RWPE2 (cell line): Measurements from ENCODE around the gene RSRC1.

Experiments used
- ATAC-seq: fragments of 200-7000 bp; cut with Tn5 transposase; 3 replicates; pipeline ENCODE4 v1.9.1; 2021; ENCODE audit warnings: low read depth
- DNase-seq: peaks from one replicate; pipeline ENCODE4 v3.0.0-alpha.2; 2020; ENCODE audit warnings: low spot score
- H3K27ac ChIP-seq: fragments of 450-650 bp; 2 replicates; pipeline ENCODE4 v1.5.1; 2017; ENCODE audit warnings: mild to moderate bottlenecking; ENCODE audit not compliant: poor library complexity, severe bottlenecking
- H3K27me3 ChIP-seq: fragments of 250-450 bp; sonication (Bioruptor Pico); 2 replicates; pipeline ENCODE4 v1.5.1; 2021; ENCODE audit warnings: mild to moderate bottlenecking, moderate library complexity; ENCODE audit not compliant: insufficient read depth, poor library complexity, severe bottlenecking
- H3K36me3 ChIP-seq: fragments of 250-450 bp; sonication (Bioruptor Pico); 2 replicates; pipeline ENCODE4 v1.5.1; 2020; ENCODE audit warnings: low read depth, mild to moderate bottlenecking, moderate library complexity
- H3K4me1 ChIP-seq: fragments of 250-450 bp; sonication (Bioruptor Pico); 2 replicates; pipeline ENCODE4 v1.5.1; 2021; ENCODE audit warnings: mild to moderate bottlenecking, moderate library complexity; ENCODE audit not compliant: insufficient read depth, poor library complexity, severe bottlenecking
- H3K4me3 ChIP-seq: fragments of 250-450 bp; sonication (Bioruptor Pico); 2 replicates; pipeline ENCODE4 v1.5.1; 2021; ENCODE audit warnings: mild to moderate bottlenecking, moderate library complexity; ENCODE audit not compliant: severe bottlenecking
- H3K9me3 ChIP-seq: fragments of 250-450 bp; sonication (Bioruptor Pico); 2 replicates; pipeline ENCODE4 v1.5.1; 2021; ENCODE audit warnings: mild to moderate bottlenecking, moderate library complexity; ENCODE audit not compliant: severe bottlenecking
- CTCF ChIP-seq: fragments of 450-650 bp; IDR thresholded peaks from one replicate; pipeline ENCODE4 v1.5.1; 2017; ENCODE audit warnings: mild to moderate bottlenecking, moderate library complexity; ENCODE audit not compliant: poor library complexity, severe bottlenecking

RSRC1 gene

GRCh38 chr3:158430968-158431367 is 321.1 kb downstream of the RSRC1 start:
- H3K36me3 ChIP-seq = no peaks in the 10 kb centered on the region

GRCh38 chr3:158431829-158432228 is 321.9 kb downstream of the RSRC1 start:
- DNase-seq = no peak
- ATAC-seq = no peak
- H3K9me3 ChIP-seq = no peaks in the 10 kb centered on the region
- no peak overlapping the region for H3K4me3 ChIP-seq
- no peak overlapping the region for H3K27ac ChIP-seq
- H3K4me1 ChIP-seq = no peaks in the 10 kb centered on the region
- no peak for TF ChIP-seq CTCF
- no peaks in the 10 kb centered on the region for H3K36me3 ChIP-seq
- H3K27me3 ChIP-seq = no peaks in the 10 kb centered on the region

More at GRCh38 chr3:158430968-158431367, 321.1 kb downstream of the RSRC1 start:
- ATAC-seq (no peak), DNase-seq (no peak)
- no peak for TF ChIP-seq CTCF
- Histone ChIP-seq H3K27me3 (no peaks in the 10 kb centered on the region), H3K9me3 (no peaks in the 10 kb centered on the region), H3K4me3 (no peak overlapping the region), H3K4me1 (no peaks in the 10 kb centered on the region), H3K27ac (no peak overlapping the region)

GRCh38 chr3:158434412-158435038 is 324.6 kb downstream of the RSRC1 start:
- Histone ChIP-seq H3K27me3 (no peaks in the 10 kb centered on the region), H3K36me3 (no peaks in the 10 kb centered on the region), H3K4me1 (no peaks in the 10 kb centered on the region), H3K4me3 (no peak overlapping the region), H3K9me3 (no peaks in the 10 kb centered on the region), H3K27ac (no peak overlapping the region)
- ATAC-seq (peak; percentile 93), DNase-seq (no peak)
- peak; percentile 92 for TF ChIP-seq CTCF

GRCh38 chr3:158443632-158444031 is 333.7 kb downstream of the RSRC1 start:
- TF ChIP-seq CTCF = no peak
- no peak for ATAC-seq

GRCh38 chr3:158447408-158447807 is 337.5 kb downstream of the RSRC1 start:
- Histone ChIP-seq H3K9me3 (no peaks in the 10 kb centered on the region), H3K27me3 (no peaks in the 10 kb centered on the region), H3K36me3 (no peaks in the 10 kb centered on the region), H3K4me1 (peaks cover 8% of the 10 kb centered on the region), H3K27ac (no peak overlapping the region), H3K4me3 (no peak overlapping the region)
- ATAC-seq (no peak), DNase-seq (no peak)
- TF ChIP-seq CTCF = no peak

More at GRCh38 chr3:158443632-158444031, 333.7 kb downstream of the RSRC1 start:
- Histone ChIP-seq H3K4me3 (no peak overlapping the region), H3K36me3 (no peaks in the 10 kb centered on the region), H3K4me1 (no peaks in the 10 kb centered on the region), H3K9me3 (no peaks in the 10 kb centered on the region), H3K27ac (no peak overlapping the region), H3K27me3 (no peaks in the 10 kb centered on the region)
- DNase-seq = no peak
